ENCODE results near the gene EIF5B. TPM values are rescaled to one million over a fixed set of nuclear protein-coding genes. Genes with fewer than 3 reads are reported as not detected.

The EIF5B gene
- total RNA-seq, 1 experiment from 2014 or later, result 78.7 TPM

- Histone ChIP-seq H3K27ac (ENCODE audit: low read depth, low read length, poor library complexity, severe bottlenecking) (no peak overlapping the region), H3K36me3 (ENCODE audit: insufficient read depth, low read length, poor library complexity, severe bottlenecking) (peaks cover 26% of the 10 kb centered on the region), H3K4me1 (ENCODE audit: insufficient read depth, low read length, poor library complexity, severe bottlenecking) (no peaks in the 10 kb centered on the region), H3K27me3 (replicated peaks; ENCODE audit: insufficient read depth, low read depth, low read length, poor library complexity) (no peaks in the 10 kb centered on the region), H3K9me3 (ENCODE audit: low read depth, low read length, poor library complexity, severe bottlenecking) (no peaks in the 10 kb centered on the region), H3K4me3 (ENCODE audit: low read depth, low read length, poor library complexity, severe bottlenecking) (no peak overlapping the region)
- DNase-seq (ENCODE audit: low spot score), result no peak
- POLR2A ChIA-PET (ENCODE audit: low non-redundant PET), result no interaction called here
- no TSS peak for BruUV-seq (replicated peaks)
- intact Hi-C loops (cut with micrococcal nuclease; ENCODE audit: unreplicated experiment), result no loop called here
- TF ChIP-seq CTCF (conservative IDR thresholded peaks at IDR 0.05; ENCODE audit: low read depth, low read length) (no peak), EZH2 (IDR thresholded peaks at IDR 0.05; ENCODE audit: borderline replicate concordance, low read depth, low read length, poor library complexity, severe bottlenecking) (no peak)
- CTCF ChIA-PET, result no interaction called here
Observed at GRCh38 chr2:99436874-99437273, 99.7 kb downstream of the EIF5B start.

- H3K4me3 ChIP-seq (ENCODE audit: low read depth, low read length, poor library complexity, severe bottlenecking), result no peak overlapping the region
- no peak for DNase-seq (ENCODE audit: low spot score)
- no peaks in the 10 kb centered on the region for H3K4me1 ChIP-seq (ENCODE audit: insufficient read depth, low read length, poor library complexity, severe bottlenecking)
- no peaks in the 10 kb centered on the region for H3K27me3 ChIP-seq (replicated peaks; ENCODE audit: insufficient read depth, low read depth, low read length, poor library complexity)
- no peaks in the 10 kb centered on the region for H3K9me3 ChIP-seq (ENCODE audit: low read depth, low read length, poor library complexity, severe bottlenecking)
- H3K27ac ChIP-seq (ENCODE audit: low read depth, low read length, poor library complexity, severe bottlenecking), result no peak overlapping the region
- POLR2A ChIA-PET (ENCODE audit: low non-redundant PET), result no interaction called here
- no TSS peak for BruUV-seq (replicated peaks)
- no peak for TF ChIP-seq EZH2 (IDR thresholded peaks at IDR 0.05; ENCODE audit: borderline replicate concordance, low read depth, low read length, poor library complexity, severe bottlenecking)
- TF ChIP-seq CTCF (conservative IDR thresholded peaks at IDR 0.05; ENCODE audit: low read depth, low read length), result no peak
- intact Hi-C loops (cut with micrococcal nuclease; ENCODE audit: unreplicated experiment), result no loop called here
- CTCF ChIA-PET, result no interaction called here
- peaks cover 26% of the 10 kb centered on the region for H3K36me3 ChIP-seq (ENCODE audit: insufficient read depth, low read length, poor library complexity, severe bottlenecking)
Observed at GRCh38 chr2:99439971-99440505, 102.8 kb downstream of the EIF5B start.

GRCh38 chr2:99442837-99443236, 105.6 kb downstream of the EIF5B start:
- H3K4me3 ChIP-seq (ENCODE audit: low read depth, low read length, poor library complexity, severe bottlenecking), result no peak overlapping the region
- H3K36me3 ChIP-seq (ENCODE audit: insufficient read depth, low read length, poor library complexity, severe bottlenecking), result peaks cover 21% of the 10 kb centered on the region
- intact Hi-C loops (cut with micrococcal nuclease; ENCODE audit: unreplicated experiment), result no loop called here
- DNase-seq (ENCODE audit: low spot score), result no peak
- H3K9me3 ChIP-seq (ENCODE audit: low read depth, low read length, poor library complexity, severe bottlenecking), result no peaks in the 10 kb centered on the region
- no peaks in the 10 kb centered on the region for H3K27me3 ChIP-seq (replicated peaks; ENCODE audit: insufficient read depth, low read depth, low read length, poor library complexity)
- H3K27ac ChIP-seq (ENCODE audit: low read depth, low read length, poor library complexity, severe bottlenecking), result no peak overlapping the region
- TF ChIP-seq CTCF (conservative IDR thresholded peaks at IDR 0.05; ENCODE audit: low read depth, low read length) (no peak), EZH2 (IDR thresholded peaks at IDR 0.05; ENCODE audit: borderline replicate concordance, low read depth, low read length, poor library complexity, severe bottlenecking) (no peak)
- ChIA-PET CTCF (no interaction called here), POLR2A (ENCODE audit: low non-redundant PET) (no interaction called here)
- no peaks in the 10 kb centered on the region for H3K4me1 ChIP-seq (ENCODE audit: insufficient read depth, low read length, poor library complexity, severe bottlenecking)
- BruUV-seq (replicated peaks), result no TSS peak
